ENCODE results near the gene SLC9A9.

Gene SLC9A9

GRCh38 chr3:143653493-143653892 lies 194.8 kb downstream of the SLC9A9 start:
- in situ Hi-C loops (cut with MboI; ENCODE audit: low sequenced_read_pairs) = no loop called here

- in situ Hi-C loops (cut with MboI; ENCODE audit: low sequenced_read_pairs) = no loop called here
Observed at GRCh38 chr3:143652118-143652517, 196.2 kb downstream of the SLC9A9 start.

GRCh38 chr3:143650827-143651226 lies 197.4 kb downstream of the SLC9A9 start:
- in situ Hi-C loops (cut with MboI; ENCODE audit: low sequenced_read_pairs) = no loop called here

GRCh38 chr3:143650120-143650519 lies 198.1 kb downstream of the SLC9A9 start:
- in situ Hi-C loops (cut with MboI; ENCODE audit: low sequenced_read_pairs) = no loop called here

GRCh38 chr3:143648708-143649107 lies 199.6 kb downstream of the SLC9A9 start:
- in situ Hi-C loops (cut with MboI; ENCODE audit: low sequenced_read_pairs) = no loop called here

GRCh38 chr3:143648218-143648617 lies 200.1 kb downstream of the SLC9A9 start:
- in situ Hi-C loops (cut with MboI; ENCODE audit: low sequenced_read_pairs) = no loop called here

- in situ Hi-C loops (cut with MboI; ENCODE audit: low sequenced_read_pairs) = no loop called here
Observed at GRCh38 chr3:143644370-143645089, 203.7 kb downstream of the SLC9A9 start.

- in situ Hi-C loops (cut with MboI; ENCODE audit: low sequenced_read_pairs) = no loop called here
Observed at GRCh38 chr3:143643905-143644304, 204.4 kb downstream of the SLC9A9 start.

GRCh38 chr3:143640774-143641173 lies 207.5 kb downstream of the SLC9A9 start:
- in situ Hi-C loops (cut with MboI; ENCODE audit: low sequenced_read_pairs) = no loop called here

- in situ Hi-C loops (cut with MboI; ENCODE audit: low sequenced_read_pairs) = no loop called here
Observed at GRCh38 chr3:143637133-143637532, 211.1 kb downstream of the SLC9A9 start.

- in situ Hi-C loops (cut with MboI; ENCODE audit: low sequenced_read_pairs) = no loop called here
Observed at GRCh38 chr3:143634991-143635390, 213.3 kb downstream of the SLC9A9 start.

GRCh38 chr3:143634427-143634826 lies 213.8 kb downstream of the SLC9A9 start:
- in situ Hi-C loops (cut with MboI; ENCODE audit: low sequenced_read_pairs) = no loop called here

- in situ Hi-C loops (cut with MboI; ENCODE audit: low sequenced_read_pairs) = no loop called here
Observed at GRCh38 chr3:143633816-143634215, 214.5 kb downstream of the SLC9A9 start.

- in situ Hi-C loops (cut with MboI; ENCODE audit: low sequenced_read_pairs) = no loop called here
Observed at GRCh38 chr3:143629726-143630125, 218.5 kb downstream of the SLC9A9 start.

GRCh38 chr3:143628971-143629370 lies 219.3 kb downstream of the SLC9A9 start:
- in situ Hi-C loops (cut with MboI; ENCODE audit: low sequenced_read_pairs) = no loop called here

GRCh38 chr3:143627336-143627735 lies 220.9 kb downstream of the SLC9A9 start:
- in situ Hi-C loops (cut with MboI; ENCODE audit: low sequenced_read_pairs) = no loop called here

- in situ Hi-C loops (cut with MboI; ENCODE audit: low sequenced_read_pairs) = no loop called here
Observed at GRCh38 chr3:143619231-143619630, 229.0 kb downstream of the SLC9A9 start.

- in situ Hi-C loops (cut with MboI; ENCODE audit: low sequenced_read_pairs) = no loop called here
Observed at GRCh38 chr3:143617050-143617449, 231.2 kb downstream of the SLC9A9 start.

GRCh38 chr3:143613226-143613625 lies 235.0 kb downstream of the SLC9A9 start:
- in situ Hi-C loops (cut with MboI; ENCODE audit: low sequenced_read_pairs) = no loop called here

- in situ Hi-C loops (cut with MboI; ENCODE audit: low sequenced_read_pairs) = no loop called here
Observed at GRCh38 chr3:143612541-143612940, 235.7 kb downstream of the SLC9A9 start.

GRCh38 chr3:143608966-143609365 lies 239.3 kb downstream of the SLC9A9 start:
- in situ Hi-C loops (cut with MboI; ENCODE audit: low sequenced_read_pairs) = no loop called here

- in situ Hi-C loops (cut with MboI; ENCODE audit: low sequenced_read_pairs) = no loop called here
Observed at GRCh38 chr3:143605233-143605950, 242.9 kb downstream of the SLC9A9 start.
